HCT116 (cell line): ENCODE results near the gene SAE1.

Source experiments
- EZH2 ChIP-seq: fragments of 200-600 bp; sonication (generic); IDR thresholded peaks from 2 replicates; pipeline ENCODE4 v1.6.1; 2017; ENCODE audit warnings: antibody characterized with exemption, mixed run types
- EZH2phosphoT487 ChIP-seq: fragments of 200-600 bp; IDR thresholded peaks from 2 replicates; pipeline ENCODE4 v1.6.1; 2018; ENCODE audit warnings: antibody characterized with exemption, borderline replicate concordance
- TF ChIP-seq, protein P1 (sequence below), 3 experiments: fragments of 200-600 bp in 1 of 3; sonication (generic) in 1 of 3; IDR thresholded peaks in 2 of 3; conservative IDR thresholded peaks in 1 of 3; 2 replicates each; pipeline ENCODE4 v1.5.1; 2012 to 2017; ENCODE audit warnings: low read depth in 2 of 3, low read length in 2 of 3, antibody characterized with exemption in 1 of 3, borderline replicate concordance in 1 of 3, control low read depth in 1 of 3, mild to moderate bottlenecking in 1 of 3, mixed read lengths in 1 of 3, mixed run types in 1 of 3, moderate library complexity in 1 of 3; ENCODE audit not compliant: insufficient read depth in 1 of 3
- TF ChIP-seq, protein P2 (sequence below): IDR thresholded peaks from 2 replicates; pipeline ENCODE4 v1.6.1; 2012

GRCh38 chr19:47094557-47095475, 35.8 kb upstream of the SAE1 start:
- TF ChIP-seq, protein P1, sequence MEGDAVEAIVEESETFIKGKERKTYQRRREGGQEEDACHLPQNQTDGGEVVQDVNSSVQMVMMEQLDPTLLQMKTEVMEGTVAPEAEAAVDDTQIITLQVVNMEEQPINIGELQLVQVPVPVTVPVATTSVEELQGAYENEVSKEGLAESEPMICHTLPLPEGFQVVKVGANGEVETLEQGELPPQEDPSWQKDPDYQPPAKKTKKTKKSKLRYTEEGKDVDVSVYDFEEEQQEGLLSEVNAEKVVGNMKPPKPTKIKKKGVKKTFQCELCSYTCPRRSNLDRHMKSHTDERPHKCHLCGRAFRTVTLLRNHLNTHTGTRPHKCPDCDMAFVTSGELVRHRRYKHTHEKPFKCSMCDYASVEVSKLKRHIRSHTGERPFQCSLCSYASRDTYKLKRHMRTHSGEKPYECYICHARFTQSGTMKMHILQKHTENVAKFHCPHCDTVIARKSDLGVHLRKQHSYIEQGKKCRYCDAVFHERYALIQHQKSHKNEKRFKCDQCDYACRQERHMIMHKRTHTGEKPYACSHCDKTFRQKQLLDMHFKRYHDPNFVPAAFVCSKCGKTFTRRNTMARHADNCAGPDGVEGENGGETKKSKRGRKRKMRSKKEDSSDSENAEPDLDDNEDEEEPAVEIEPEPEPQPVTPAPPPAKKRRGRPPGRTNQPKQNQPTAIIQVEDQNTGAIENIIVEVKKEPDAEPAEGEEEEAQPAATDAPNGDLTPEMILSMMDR (IDR thresholded peaks at IDR 0.05 in 2 of 3, conservative IDR thresholded peaks at IDR 0.05 in 1 of 3; ENCODE audit: borderline replicate concordance in 1 of 3, insufficient read depth in 1 of 3, low read depth in 2 of 3, low read length in 2 of 3), result no peak
- TF ChIP-seq EZH2 (no peak), EZH2phosphoT487 (no peak)
- TF ChIP-seq, protein P2, sequence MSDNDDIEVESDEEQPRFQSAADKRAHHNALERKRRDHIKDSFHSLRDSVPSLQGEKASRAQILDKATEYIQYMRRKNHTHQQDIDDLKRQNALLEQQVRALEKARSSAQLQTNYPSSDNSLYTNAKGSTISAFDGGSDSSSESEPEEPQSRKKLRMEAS, result no peak
